Measurements from ENCODE around the gene IFIT3.
"Not testable (repeated sequence)": the region's sequence is repeated elsewhere in the genome, so short reads cannot be mapped to it uniquely, and the experiment has no call there.

IFIT3 gene

DNA sequence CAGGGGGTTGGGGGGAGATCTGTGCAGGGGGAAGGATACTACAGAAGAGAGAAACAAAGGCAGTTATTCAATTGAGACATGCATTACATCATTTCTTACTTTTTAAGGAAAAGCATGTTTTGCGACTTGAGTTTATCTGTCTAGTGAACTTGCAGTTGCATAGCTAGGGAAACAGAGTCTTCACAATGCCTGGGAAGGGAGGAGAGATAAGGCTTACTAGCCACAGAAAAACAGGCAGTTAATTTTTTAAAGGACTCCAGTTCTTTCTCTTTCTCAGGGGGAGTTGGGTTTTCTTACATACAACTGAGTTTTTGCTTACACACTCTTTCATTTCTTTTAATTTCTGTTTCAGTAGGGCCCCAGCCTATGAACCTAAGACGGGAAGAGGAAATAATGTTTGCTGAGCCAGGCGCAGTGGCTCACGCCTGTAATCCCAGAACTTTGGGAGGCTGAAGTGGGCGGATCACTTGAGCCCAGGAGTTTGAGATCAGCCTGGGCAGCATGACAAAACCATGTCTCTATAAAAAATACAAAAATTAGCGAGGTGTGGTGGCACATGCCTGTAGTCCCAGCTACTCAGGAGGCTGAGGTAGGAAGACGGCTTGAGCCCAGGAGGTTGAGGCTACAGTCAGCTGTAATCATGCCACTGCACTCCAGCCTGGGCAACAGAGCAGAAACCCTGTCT lies 23.0 kb downstream of the IFIT3 start:
- H3K4me3 Mint-ChIP-seq; H3K27ac Mint-ChIP-seq; ATAC-seq; H3K36me3 Mint-ChIP-seq (ENCODE audit: low read depth); DNase-seq; H3K9me3 Mint-ChIP-seq: not testable (repeated sequence)
- peaks cover 31% of the 10 kb centered on the region for H3K4me1 Mint-ChIP-seq
- peaks cover 17% of the 10 kb centered on the region for H3K27me3 Mint-ChIP-seq

DNA sequence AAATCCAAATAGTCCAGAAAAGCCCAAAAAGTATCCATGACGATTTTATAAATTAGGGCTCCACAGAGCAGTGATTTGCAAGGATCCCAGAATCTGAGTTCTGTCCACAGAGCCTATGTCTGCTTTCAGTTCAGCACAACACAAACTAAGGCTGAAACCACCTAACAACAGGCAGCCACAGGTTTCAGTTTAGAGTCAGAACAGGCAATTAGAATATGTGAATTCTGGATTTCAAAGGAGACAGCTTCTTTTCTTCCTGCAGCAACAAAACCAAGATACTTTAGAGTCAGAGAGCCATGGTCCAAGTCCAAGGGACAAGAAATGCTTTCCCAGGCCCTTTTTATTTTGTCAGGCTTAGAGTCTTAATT lies 23.6 kb downstream of the IFIT3 start:
- DNase-seq: no peak
- no peaks in the 10 kb centered on the region for H3K36me3 Mint-ChIP-seq (ENCODE audit: low read depth)
- peaks cover 17% of the 10 kb centered on the region for H3K27me3 Mint-ChIP-seq
- no peak overlapping the region for H3K4me3 Mint-ChIP-seq
- H3K27ac Mint-ChIP-seq: no peak overlapping the region
- H3K9me3 Mint-ChIP-seq: peaks cover 5% of the 10 kb centered on the region
- peak; percentile 49 for ATAC-seq
- H3K4me1 Mint-ChIP-seq: peaks cover 31% of the 10 kb centered on the region

DNA sequence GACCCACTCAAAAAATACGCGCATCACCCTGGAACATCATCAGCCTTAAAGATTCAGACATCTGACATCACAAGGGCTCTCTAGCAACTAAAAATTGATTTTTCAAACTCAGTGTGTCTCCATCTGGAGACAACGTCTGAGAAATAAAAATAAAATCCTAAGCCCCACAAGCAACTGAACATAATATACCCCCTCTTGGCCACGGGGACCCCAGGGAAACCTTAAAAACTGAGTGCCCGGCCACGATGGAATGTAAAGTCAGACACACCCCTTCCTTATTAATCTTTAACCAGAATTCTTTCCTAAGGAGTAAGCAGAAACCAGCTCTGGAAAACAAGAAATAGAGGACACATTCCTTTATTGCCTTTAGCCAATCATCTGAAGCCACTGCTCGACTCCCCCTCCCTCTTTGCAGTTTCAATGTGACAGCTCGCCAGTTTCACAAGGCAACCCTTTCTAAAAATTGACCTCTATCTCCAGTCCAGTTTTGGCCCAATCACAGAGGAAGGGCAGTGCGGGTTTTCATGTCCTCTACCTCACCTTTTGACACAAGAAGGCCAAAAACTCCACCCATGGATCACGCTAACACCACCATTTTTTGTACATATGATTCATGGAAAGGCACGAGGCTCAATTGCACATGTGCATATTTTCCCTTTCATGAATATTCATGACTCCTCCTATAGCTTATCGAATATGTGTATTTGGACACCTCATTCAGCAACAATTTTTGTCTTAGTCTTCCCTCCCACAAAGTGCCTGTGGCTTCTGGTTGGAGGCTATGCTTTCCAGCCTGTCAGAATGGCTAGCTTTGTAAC lies 24.2 kb downstream of the IFIT3 start:
- peaks cover 17% of the 10 kb centered on the region for H3K27me3 Mint-ChIP-seq
- H3K36me3 Mint-ChIP-seq (ENCODE audit: low read depth): no peaks in the 10 kb centered on the region
- H3K4me3 Mint-ChIP-seq: no peak overlapping the region
- no peak overlapping the region for H3K27ac Mint-ChIP-seq
- H3K4me1 Mint-ChIP-seq: peaks cover 28% of the 10 kb centered on the region
- peaks cover 5% of the 10 kb centered on the region for H3K9me3 Mint-ChIP-seq
- ATAC-seq (no peak), DNase-seq (no peak)

DNA sequence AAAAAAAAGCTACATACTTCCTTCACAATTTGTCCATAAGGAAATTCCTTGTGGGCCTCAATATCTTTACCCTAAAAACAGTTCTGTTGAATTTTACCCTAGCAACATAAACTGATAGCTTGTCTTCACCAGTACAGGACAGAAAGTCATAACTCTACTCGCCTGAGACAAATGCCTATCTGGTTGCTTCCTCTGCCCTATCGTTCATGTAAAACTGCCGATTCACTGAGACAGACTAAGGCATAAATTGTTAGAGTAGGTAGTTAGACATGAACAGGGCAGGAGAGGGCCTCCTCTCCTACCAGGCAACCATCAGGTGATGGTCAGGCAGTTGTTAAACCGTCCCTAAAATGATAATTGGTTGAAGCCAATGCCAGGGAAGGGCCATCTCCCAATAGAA lies 25.0 kb downstream of the IFIT3 start:
- Mint-ChIP-seq H3K4me1 (peaks cover 25% of the 10 kb centered on the region), H3K27ac (no peak overlapping the region), H3K36me3 (ENCODE audit: low read depth) (no peaks in the 10 kb centered on the region), H3K9me3 (peaks cover 5% of the 10 kb centered on the region), H3K27me3 (peaks cover 17% of the 10 kb centered on the region), H3K4me3 (no peak overlapping the region)
- no peak for ATAC-seq
- no peak for DNase-seq

DNA sequence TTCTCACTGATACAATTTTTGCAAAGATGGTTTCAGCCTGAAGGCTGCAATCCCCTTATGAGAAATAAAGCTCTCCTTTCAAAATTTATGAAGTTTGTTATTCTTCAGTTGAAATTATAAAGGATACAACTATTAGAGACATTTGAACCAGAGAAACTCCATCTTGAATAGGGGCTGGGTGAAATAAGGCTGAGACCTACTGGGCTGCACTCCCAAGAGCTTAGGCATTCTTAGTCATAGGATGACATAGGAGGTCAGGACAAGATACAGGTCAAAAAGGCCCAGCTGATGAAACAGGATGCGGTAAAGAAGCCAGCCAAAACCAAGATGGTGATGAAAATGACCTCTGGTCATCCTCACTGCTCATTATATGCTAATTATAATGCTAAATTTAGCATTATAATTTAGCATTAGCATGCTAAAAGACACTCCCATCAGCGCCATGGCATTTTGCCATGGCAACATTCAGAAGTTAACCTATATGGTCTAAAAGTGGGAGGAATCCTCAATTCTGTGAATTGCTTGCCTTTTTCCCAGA lies 27.7 kb downstream of the IFIT3 start:
- Mint-ChIP-seq H3K27ac (no peak overlapping the region), H3K36me3 (ENCODE audit: low read depth) (no peaks in the 10 kb centered on the region), H3K4me1 (peaks cover 17% of the 10 kb centered on the region), H3K9me3 (peaks cover 5% of the 10 kb centered on the region), H3K4me3 (no peak overlapping the region), H3K27me3 (peaks cover 8% of the 10 kb centered on the region)
- DNase-seq: no peak
- no peak for ATAC-seq

DNA sequence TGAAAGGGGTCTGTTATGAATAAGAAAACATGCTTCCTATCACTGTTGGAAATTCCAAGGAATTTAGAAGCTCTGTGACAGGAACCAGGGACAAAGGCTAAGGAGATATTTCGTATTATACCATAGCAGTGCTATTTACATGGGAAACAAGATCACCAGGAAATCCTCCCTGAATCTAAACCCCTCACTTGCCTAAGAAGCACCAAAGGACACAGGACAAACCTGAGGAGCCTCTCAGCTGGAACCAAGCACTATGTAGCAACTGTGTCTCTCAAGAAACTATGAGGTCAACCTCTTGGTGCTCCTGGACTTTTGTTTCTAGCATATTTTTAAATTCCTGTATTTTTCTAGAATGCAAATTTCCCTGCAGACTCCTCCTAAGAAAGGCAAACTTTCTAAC lies 29.3 kb downstream of the IFIT3 start:
- H3K4me3 Mint-ChIP-seq: no peak overlapping the region
- H3K9me3 Mint-ChIP-seq: peaks cover 5% of the 10 kb centered on the region
- peaks cover 3% of the 10 kb centered on the region for H3K4me1 Mint-ChIP-seq
- H3K36me3 Mint-ChIP-seq (ENCODE audit: low read depth): no peaks in the 10 kb centered on the region
- H3K27me3 Mint-ChIP-seq: peaks cover 9% of the 10 kb centered on the region
- H3K27ac Mint-ChIP-seq: no peak overlapping the region
- ATAC-seq (no peak), DNase-seq (no peak)

DNA sequence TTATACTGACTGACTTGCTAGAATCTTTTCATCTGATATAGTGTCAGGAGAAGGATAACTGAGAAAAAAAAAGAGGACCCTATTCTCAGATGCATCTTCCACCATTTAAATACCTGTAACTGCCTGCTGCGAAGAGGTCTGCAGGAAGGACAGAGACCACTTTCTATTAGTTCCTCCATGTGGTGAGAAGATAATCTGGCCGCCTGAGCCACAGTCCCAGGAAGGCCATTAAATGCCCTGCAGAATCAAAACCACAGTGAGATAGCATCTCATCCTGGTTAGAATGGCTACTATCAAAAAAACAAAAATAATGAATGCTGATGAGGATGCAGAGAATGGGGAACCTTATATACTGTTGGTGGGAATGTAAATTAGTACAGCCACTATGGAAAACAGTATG lies 30.2 kb downstream of the IFIT3 start:
- Mint-ChIP-seq H3K4me3 (no peak overlapping the region), H3K27me3 (peaks cover 8% of the 10 kb centered on the region), H3K36me3 (ENCODE audit: low read depth) (no peaks in the 10 kb centered on the region), H3K4me1 (no peaks in the 10 kb centered on the region), H3K27ac (no peak overlapping the region), H3K9me3 (peaks cover 5% of the 10 kb centered on the region)
- DNase-seq (no peak), ATAC-seq (no peak)

DNA sequence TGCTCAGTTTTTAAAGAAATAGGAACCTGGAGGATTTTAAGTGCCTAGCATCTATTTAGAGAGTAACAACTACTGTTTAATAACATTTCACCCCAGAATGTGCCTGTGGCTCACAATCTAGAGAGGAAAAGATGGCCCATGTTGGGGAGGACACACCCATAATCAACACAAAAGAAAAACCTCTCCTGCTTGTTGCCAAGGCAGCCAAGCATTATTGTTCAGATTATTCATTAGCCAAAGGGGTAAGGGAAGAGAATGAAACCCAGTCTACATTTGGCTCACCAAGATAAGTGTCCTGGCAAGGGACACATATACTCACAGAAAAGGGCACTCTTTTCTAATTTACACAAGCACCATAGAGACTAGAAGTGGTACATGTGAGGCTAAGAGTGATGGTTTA lies 32.4 kb downstream of the IFIT3 start:
- H3K27ac Mint-ChIP-seq: no peak overlapping the region
- no peaks in the 10 kb centered on the region for H3K9me3 Mint-ChIP-seq
- H3K4me1 Mint-ChIP-seq: peaks cover 10% of the 10 kb centered on the region
- DNase-seq (no peak), ATAC-seq (no peak)
- H3K27me3 Mint-ChIP-seq: peaks cover 4% of the 10 kb centered on the region
- no peak overlapping the region for H3K4me3 Mint-ChIP-seq
- no peaks in the 10 kb centered on the region for H3K36me3 Mint-ChIP-seq (ENCODE audit: low read depth)

DNA sequence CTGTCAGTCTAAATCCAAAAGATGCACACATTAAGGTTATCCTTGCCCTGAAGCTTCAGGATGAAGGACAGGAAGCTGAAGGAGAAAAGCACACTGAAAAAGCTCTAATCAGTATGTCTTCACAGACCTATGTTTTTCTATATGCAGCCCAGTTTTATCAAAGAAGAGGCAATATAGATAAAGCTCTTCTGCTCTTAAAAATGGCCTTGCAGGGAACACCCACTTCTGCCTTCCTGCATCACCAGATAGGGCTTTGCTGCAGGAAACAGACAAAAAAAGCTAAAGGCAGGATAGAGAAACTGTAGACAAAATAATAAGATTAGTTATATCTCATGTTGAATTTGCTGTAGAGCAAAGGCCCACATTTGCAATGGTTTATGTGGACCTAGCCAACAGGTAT lies 35.1 kb downstream of the IFIT3 start:
- Mint-ChIP-seq H3K27ac (no peak overlapping the region), H3K4me1 (peaks cover 16% of the 10 kb centered on the region), H3K27me3 (peaks cover 4% of the 10 kb centered on the region), H3K9me3 (no peaks in the 10 kb centered on the region), H3K36me3 (ENCODE audit: low read depth) (peaks cover 2% of the 10 kb centered on the region), H3K4me3 (no peak overlapping the region)
- no peak for ATAC-seq
- DNase-seq: no peak

DNA sequence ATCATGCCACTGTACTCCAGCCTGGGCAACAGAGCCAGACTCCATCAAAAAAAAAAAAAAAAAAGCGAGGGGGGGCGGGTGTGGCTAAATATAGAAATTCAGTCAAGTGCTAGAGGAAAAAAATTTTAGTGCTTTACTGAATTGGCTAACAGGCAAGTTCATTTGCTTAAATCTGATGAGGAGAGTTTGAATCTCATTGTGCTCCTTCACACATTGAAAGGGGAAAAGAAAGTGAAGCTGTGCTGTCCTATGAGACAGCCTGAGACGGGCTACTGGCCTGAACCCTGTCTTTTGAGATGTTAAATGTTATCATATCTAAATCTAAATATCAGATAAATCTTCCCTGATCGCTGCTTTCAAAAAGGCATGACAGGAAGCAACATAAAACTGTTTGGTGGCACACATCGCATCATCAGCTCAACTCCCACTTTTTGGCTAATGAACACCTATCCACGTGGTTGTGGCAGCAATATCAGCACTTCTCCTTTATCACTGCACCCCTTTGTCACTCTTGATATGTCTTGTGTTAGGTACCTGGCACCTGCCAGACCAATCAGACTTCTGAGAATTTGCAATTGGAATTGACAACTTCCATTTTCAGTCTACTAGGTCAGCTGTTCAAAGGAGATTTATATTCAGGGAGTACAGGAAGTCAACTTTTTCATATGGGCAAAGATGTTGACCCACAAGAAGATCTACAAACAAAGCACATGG lies 36.1 kb downstream of the IFIT3 start:
- ATAC-seq: no peak
- DNase-seq: no peak
- no peak overlapping the region for H3K27ac Mint-ChIP-seq

DNA sequence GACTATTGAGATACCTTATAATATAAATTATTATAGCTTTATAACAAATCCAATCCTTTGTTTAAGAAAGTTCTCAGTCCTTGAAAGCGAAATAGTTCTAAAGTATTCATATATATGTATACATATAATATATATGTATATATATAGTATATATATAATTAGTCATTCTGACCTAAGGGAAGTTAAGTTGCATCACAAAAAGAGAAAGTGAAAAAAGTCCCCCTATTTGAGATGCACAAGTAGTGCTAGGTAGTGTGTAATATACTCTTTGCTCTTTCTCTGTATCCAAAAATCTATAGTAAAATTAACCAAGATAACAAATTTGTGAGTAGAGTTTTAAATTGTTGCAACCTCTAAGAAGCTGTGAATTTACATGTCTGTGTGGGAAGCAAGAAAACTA lies 36.7 kb downstream of the IFIT3 start:
- ATAC-seq (no peak), DNase-seq (no peak)
- Mint-ChIP-seq H3K9me3 (no peaks in the 10 kb centered on the region), H3K4me1 (peaks cover 16% of the 10 kb centered on the region), H3K27ac (no peak overlapping the region), H3K27me3 (peaks cover 4% of the 10 kb centered on the region), H3K4me3 (no peak overlapping the region), H3K36me3 (ENCODE audit: low read depth) (peaks cover 2% of the 10 kb centered on the region)

More for the DNA sequence above, 36.1 kb downstream of the IFIT3 start:
- peaks cover 4% of the 10 kb centered on the region for H3K27me3 Mint-ChIP-seq
- no peaks in the 10 kb centered on the region for H3K9me3 Mint-ChIP-seq
- peaks cover 16% of the 10 kb centered on the region for H3K4me1 Mint-ChIP-seq
- H3K4me3 Mint-ChIP-seq: no peak overlapping the region
- H3K36me3 Mint-ChIP-seq (ENCODE audit: low read depth): peaks cover 2% of the 10 kb centered on the region

DNA sequence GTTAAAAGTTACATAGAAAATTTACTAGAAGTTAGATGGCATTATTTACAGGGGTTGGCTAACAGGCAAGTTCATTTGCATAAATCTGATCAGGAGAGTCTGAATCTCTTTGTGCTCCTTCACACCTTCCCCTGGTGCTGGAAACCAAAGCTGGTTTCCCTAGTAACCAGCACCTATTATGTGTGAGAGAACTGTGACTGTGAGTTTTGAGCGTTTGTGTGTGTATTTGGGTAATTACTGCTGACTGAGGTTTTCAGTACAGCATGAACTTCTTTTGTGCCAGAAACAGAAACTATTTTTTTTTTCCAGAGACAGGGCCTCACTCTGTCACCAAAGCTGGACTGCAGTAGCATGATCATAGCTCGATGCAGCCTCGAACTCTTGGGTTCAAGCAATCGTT lies 39.7 kb downstream of the IFIT3 start:
- Mint-ChIP-seq H3K9me3 (no peaks in the 10 kb centered on the region), H3K27ac (no peak overlapping the region), H3K36me3 (ENCODE audit: low read depth) (peaks cover 2% of the 10 kb centered on the region), H3K4me3 (no peak overlapping the region), H3K4me1 (peaks cover 16% of the 10 kb centered on the region), H3K27me3 (peaks cover 2% of the 10 kb centered on the region)
- DNase-seq (no peak), ATAC-seq (peak; percentile 49)

DNA sequence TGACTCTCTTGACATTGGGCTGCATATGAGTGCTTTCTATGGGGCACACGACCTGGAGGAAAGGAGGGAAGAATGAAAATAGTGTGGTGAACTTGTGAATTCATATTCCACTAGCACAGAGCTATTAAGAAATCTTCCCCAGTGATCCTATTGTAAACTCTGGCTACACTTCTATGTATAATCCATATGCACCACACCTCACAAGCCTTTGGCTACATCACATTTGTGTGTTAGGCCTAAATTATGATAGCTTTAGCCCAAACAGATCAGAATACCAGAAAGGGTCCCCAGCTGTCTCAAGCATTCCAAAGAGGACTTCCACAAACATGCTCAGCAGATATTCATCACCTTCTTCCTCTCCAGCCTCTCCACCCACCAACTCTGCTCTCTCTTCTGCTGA lies 40.3 kb downstream of the IFIT3 start:
- peaks cover 2% of the 10 kb centered on the region for H3K27me3 Mint-ChIP-seq
- H3K27ac Mint-ChIP-seq: no peak overlapping the region
- H3K36me3 Mint-ChIP-seq (ENCODE audit: low read depth): peaks cover 2% of the 10 kb centered on the region
- H3K9me3 Mint-ChIP-seq: no peaks in the 10 kb centered on the region
- DNase-seq (no peak), ATAC-seq (no peak)
- peaks cover 16% of the 10 kb centered on the region for H3K4me1 Mint-ChIP-seq
- H3K4me3 Mint-ChIP-seq: no peak overlapping the region

DNA sequence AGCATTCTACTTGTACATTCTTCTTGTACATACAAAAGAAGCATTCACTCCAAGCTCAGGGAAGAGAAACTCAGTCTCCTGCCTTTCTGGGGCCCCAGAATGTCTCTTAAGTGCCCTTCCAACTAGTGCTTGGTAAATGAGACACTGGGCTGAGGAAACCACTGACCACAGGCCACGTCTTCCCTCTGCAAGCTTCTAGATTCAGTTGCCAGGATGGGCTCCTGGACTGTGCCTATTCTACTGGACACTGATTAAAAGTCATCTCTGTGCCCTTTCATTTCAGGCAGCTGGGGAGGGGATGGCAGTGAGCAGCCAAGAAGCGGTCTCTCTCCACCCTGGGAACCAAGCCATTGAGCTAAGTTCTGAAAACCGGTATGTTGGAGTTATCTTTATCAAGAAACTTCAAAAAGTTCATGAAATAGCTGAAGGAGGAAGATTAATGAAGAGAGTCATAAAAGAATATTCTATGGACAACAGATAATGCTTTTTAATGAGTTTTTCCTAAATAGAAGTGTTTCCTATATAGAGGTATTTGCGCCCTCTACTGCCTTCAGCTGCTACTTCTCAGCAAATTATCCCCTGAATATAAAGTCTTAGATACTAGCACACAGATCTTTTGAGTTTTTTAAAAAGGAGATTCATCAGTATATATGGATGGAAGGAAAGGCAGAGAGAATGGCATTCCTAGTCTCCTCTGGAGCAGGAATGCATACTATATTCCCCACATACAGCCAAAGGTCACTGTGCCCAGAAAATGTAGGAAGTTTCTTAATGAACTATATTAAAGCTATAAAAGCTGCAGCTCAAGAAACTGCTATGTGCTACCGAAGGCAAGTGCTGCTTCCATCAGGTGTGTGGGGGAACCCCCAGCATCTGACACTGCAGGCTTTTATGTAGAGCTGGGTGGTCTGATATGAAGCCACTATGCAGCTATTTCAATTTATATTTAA lies 41.6 kb downstream of the IFIT3 start:
- Mint-ChIP-seq H3K27me3 (peaks cover 2% of the 10 kb centered on the region), H3K4me3 (no peak overlapping the region), H3K27ac (no peak overlapping the region), H3K36me3 (ENCODE audit: low read depth) (peaks cover 2% of the 10 kb centered on the region), H3K4me1 (peaks cover 12% of the 10 kb centered on the region), H3K9me3 (no peaks in the 10 kb centered on the region)
- ATAC-seq: no peak
- DNase-seq: no peak

All from activated naive CD8-positive, alpha-beta T cell treated with anti-CD3 and anti-CD28 coated beads, Interleukin-2, amount 50 U/mL, for 24 hours (primary cell).